ENCODE results near the gene ZFPM1. TPM values are rescaled to one million over a fixed set of nuclear protein-coding genes. Genes with fewer than 3 reads are reported as not detected.

The ZFPM1 gene
- total RNA-seq, 2 donors from 2014 or later: 4.1 to 21.5 TPM

GRCh38 chr16:88471115-88471514 is 18.0 kb downstream of the ZFPM1 start:
- intact Hi-C loops (cut with DNase I): no loop called here
- no peaks in the 10 kb centered on the region for H3K4me1 ChIP-seq (replicated peaks)
- TF ChIP-seq CTCF (IDR thresholded peaks at IDR 0.05) (no peak), POLR2A (IDR thresholded peaks at IDR 0.05) (no peak), POLR2AphosphoS5 (IDR thresholded peaks at IDR 0.05) (no peak)
- no peaks in the 10 kb centered on the region for H3K27me3 ChIP-seq (replicated peaks; ENCODE audit: insufficient read depth)
- no peaks in the 10 kb centered on the region for H3K36me3 ChIP-seq
- no peak overlapping the region for H3K27ac ChIP-seq
- no peak overlapping the region for H3K4me3 ChIP-seq
- 96% methylated on average over 10 of the region's 17 CpGs for WGBS
- H3K9me3 ChIP-seq: no peaks in the 10 kb centered on the region
- DNase-seq (ENCODE audit: low spot score): no peak

GRCh38 chr16:88471575-88471974 is 18.5 kb downstream of the ZFPM1 start:
- Histone ChIP-seq H3K27ac (no peak overlapping the region), H3K4me1 (replicated peaks) (no peaks in the 10 kb centered on the region), H3K27me3 (replicated peaks; ENCODE audit: insufficient read depth) (no peaks in the 10 kb centered on the region), H3K36me3 (no peaks in the 10 kb centered on the region), H3K4me3 (no peak overlapping the region), H3K9me3 (no peaks in the 10 kb centered on the region)
- intact Hi-C loops (cut with DNase I): no loop called here
- TF ChIP-seq CTCF (IDR thresholded peaks at IDR 0.05) (no peak), POLR2A (IDR thresholded peaks at IDR 0.05) (no peak), POLR2AphosphoS5 (IDR thresholded peaks at IDR 0.05) (no peak)
- no peak for DNase-seq (ENCODE audit: low spot score)
- 97% methylated on average over 10 of the region's 16 CpGs for WGBS

- DNase-seq (ENCODE audit: low spot score): no peak
- Histone ChIP-seq H3K36me3 (no peaks in the 10 kb centered on the region), H3K9me3 (no peaks in the 10 kb centered on the region), H3K27me3 (replicated peaks; ENCODE audit: insufficient read depth) (no peaks in the 10 kb centered on the region), H3K27ac (no peak overlapping the region), H3K4me1 (replicated peaks) (no peaks in the 10 kb centered on the region), H3K4me3 (no peak overlapping the region)
- TF ChIP-seq POLR2A (IDR thresholded peaks at IDR 0.05): no peak
- TF ChIP-seq CTCF (IDR thresholded peaks at IDR 0.05): no peak
- WGBS: 73% methylated on average over 12 of the region's 12 CpGs
- intact Hi-C loops (cut with DNase I): no loop called here
These were observed 19.0 kb downstream of the ZFPM1 start for GRCh38 chr16:88472069-88472468.

GRCh38 chr16:88472637-88473205 is 19.6 kb downstream of the ZFPM1 start:
- 80% methylated on average over 22 of the region's 22 CpGs for WGBS
- DNase-seq (ENCODE audit: low spot score): no peak
- intact Hi-C loops (cut with DNase I): no loop called here

More at GRCh38 chr16:88472637-88473205, 19.6 kb downstream of the ZFPM1 start:
- H3K4me1 ChIP-seq (replicated peaks): no peaks in the 10 kb centered on the region
- H3K36me3 ChIP-seq: no peaks in the 10 kb centered on the region
- no peak overlapping the region for H3K27ac ChIP-seq
- no peak overlapping the region for H3K4me3 ChIP-seq
- no peaks in the 10 kb centered on the region for H3K9me3 ChIP-seq
- no peaks in the 10 kb centered on the region for H3K27me3 ChIP-seq (replicated peaks; ENCODE audit: insufficient read depth)
- TF ChIP-seq CTCF (IDR thresholded peaks at IDR 0.05): no peak
- TF ChIP-seq POLR2AphosphoS5 (IDR thresholded peaks at IDR 0.05): no peak
- no peak for TF ChIP-seq POLR2A (IDR thresholded peaks at IDR 0.05)

Data from prostate gland (tissue), 2 donors.